SU-DHL-6 (cell line): ENCODE data around the gene RAP1A.

ENCODE experiments used
- H2AFZ ChIP-seq: fragments of 200-600 bp; sonication (generic); 2 replicates; pipeline ENCODE4 v1.6.1; 2014; ENCODE audit warnings: low read depth, mild to moderate bottlenecking, moderate library complexity, mixed read lengths, antibody characterized with exemption, low read length; ENCODE audit not compliant: severe bottlenecking
- H3F3A ChIP-seq: fragments of 200-600 bp; shearing (Covaris generic); 2 replicates; pipeline ENCODE4 v1.6.0; 2016; ENCODE audit warnings: antibody characterized with exemption, mild to moderate bottlenecking; ENCODE audit not compliant: insufficient read depth
- H3K27ac ChIP-seq: fragments of 200-600 bp; sonication (generic); 2 replicates; pipeline ENCODE4 v1.5.1; 2016; ENCODE audit warnings: low read depth, mild to moderate bottlenecking, low read length, moderate library complexity, mixed read lengths
- H3K27me3 ChIP-seq: fragments of 200-600 bp; sonication (generic), shearing (Covaris generic); 2 replicates; pipeline ENCODE4 v1.6.0; 2014; ENCODE audit warnings: mild to moderate bottlenecking, low read length
- H3K36me3 ChIP-seq: fragments of 200-600 bp; sonication (generic); 2 replicates; pipeline ENCODE4 v1.6.1; 2014; ENCODE audit warnings: mild to moderate bottlenecking, low read length, mixed read lengths
- H3K4me2 ChIP-seq: fragments of 300-600, 200-600 bp; shearing (Covaris generic), sonication (generic); 2 replicates; pipeline ENCODE4 v1.6.0; 2014; ENCODE audit warnings: low read length, low read depth, mild to moderate bottlenecking; ENCODE audit not compliant: poor library complexity, severe bottlenecking
- H3K4me3 ChIP-seq: fragments of 200-600 bp; sonication (generic); 2 replicates; pipeline ENCODE4 v1.5.1; 2014; ENCODE audit warnings: antibody characterized with exemption, low read length, mild to moderate bottlenecking, mixed read lengths; ENCODE audit not compliant: insufficient read depth, poor library complexity, severe bottlenecking
- H3K79me2 ChIP-seq: fragments of 200-600 bp; sonication (generic); 2 replicates; pipeline ENCODE4 v1.6.1; 2014; ENCODE audit warnings: mild to moderate bottlenecking, low read length, moderate library complexity; ENCODE audit not compliant: insufficient read depth
- H3K9ac ChIP-seq: fragments of 200-600 bp; sonication (generic); 2 replicates; pipeline ENCODE4 v1.7.0; 2014; ENCODE audit warnings: mild to moderate bottlenecking, low read length
- H3K9me2 ChIP-seq: fragments of 200-600 bp; sonication (generic); replicated peaks from 2 replicates; pipeline ENCODE4 v1.6.1; 2014; ENCODE audit warnings: low read length; ENCODE audit not compliant: insufficient read depth
- H3K9me3 ChIP-seq: fragments of 200-600 bp; sonication (generic); 2 replicates; pipeline ENCODE4 v1.6.1; 2014; ENCODE audit warnings: low read length, mixed read lengths; ENCODE audit not compliant: insufficient read depth
- H4K20me1 ChIP-seq: fragments of 200-600 bp; sonication (generic); 2 replicates; pipeline ENCODE4 v1.6.1; 2014; ENCODE audit warnings: low read depth, mild to moderate bottlenecking, antibody characterized with exemption, low read length, moderate library complexity, mixed read lengths
- CTCF ChIP-seq: fragments of 200-600 bp; sonication (generic); IDR thresholded peaks from one replicate; pipeline ENCODE4 v1.5.1; 2017; ENCODE audit warnings: antibody characterized with exemption, mild to moderate bottlenecking, low read length, moderate library complexity; ENCODE audit not compliant: insufficient read depth, poor library complexity, severe bottlenecking
- EZH2phosphoT487 ChIP-seq: fragments of 200-600 bp; sonication (generic), shearing (Covaris generic); conservative IDR thresholded peaks from 2 replicates; pipeline ENCODE4 v1.6.1; 2018; ENCODE audit warnings: mild to moderate bottlenecking, antibody characterized with exemption, low read length, moderate library complexity, mixed read lengths

The RAP1A gene

DNA sequence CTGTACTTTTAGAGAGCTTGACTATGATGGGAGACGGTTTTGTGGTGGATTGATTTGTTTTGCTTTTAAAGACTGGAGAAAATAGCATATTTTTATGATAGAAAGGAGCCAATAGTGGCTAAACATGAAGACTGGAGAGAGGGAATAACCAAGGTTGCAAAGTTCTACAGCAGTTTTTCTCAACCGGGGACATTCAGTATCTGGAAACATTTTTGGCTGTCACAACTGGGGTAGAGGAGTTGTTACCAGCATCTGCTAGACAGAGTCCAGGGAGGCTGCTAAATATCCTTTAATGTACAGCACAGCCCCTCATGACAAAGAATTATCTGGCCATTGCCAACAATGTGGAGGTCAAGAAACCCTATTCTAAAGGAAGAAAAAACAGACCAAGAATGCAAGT, 38.4 kb upstream of the RAP1A start:
- no peaks in the 10 kb centered on the region for H3K9me2 ChIP-seq
- no peaks in the 10 kb centered on the region for H3F3A ChIP-seq
- H3K9me3 ChIP-seq: no peaks in the 10 kb centered on the region
- H4K20me1 ChIP-seq: no peaks in the 10 kb centered on the region
- H2AFZ ChIP-seq: no peak overlapping the region
- H3K9ac ChIP-seq: no peak overlapping the region
- H3K4me3 ChIP-seq: no peak overlapping the region
- H3K27me3 ChIP-seq: no peaks in the 10 kb centered on the region
- no peaks in the 10 kb centered on the region for H3K36me3 ChIP-seq
- no peak overlapping the region for H3K4me2 ChIP-seq
- H3K27ac ChIP-seq: no peak overlapping the region
- TF ChIP-seq CTCF (no peak), EZH2phosphoT487 (no peak)
- no peaks in the 10 kb centered on the region for H3K79me2 ChIP-seq

GRCh38 chr1:111582016-111582415, 37.6 kb upstream of the RAP1A start:
- Histone ChIP-seq H3K4me3 (no peak overlapping the region), H3K36me3 (no peaks in the 10 kb centered on the region), H2AFZ (no peak overlapping the region), H3K27me3 (no peaks in the 10 kb centered on the region), H3K79me2 (no peaks in the 10 kb centered on the region), H4K20me1 (no peaks in the 10 kb centered on the region), H3K27ac (no peak overlapping the region), H3K4me2 (no peak overlapping the region), H3F3A (no peaks in the 10 kb centered on the region), H3K9ac (no peak overlapping the region), H3K9me2 (no peaks in the 10 kb centered on the region), H3K9me3 (no peaks in the 10 kb centered on the region)
- TF ChIP-seq EZH2phosphoT487 (no peak), CTCF (no peak)

DNA sequence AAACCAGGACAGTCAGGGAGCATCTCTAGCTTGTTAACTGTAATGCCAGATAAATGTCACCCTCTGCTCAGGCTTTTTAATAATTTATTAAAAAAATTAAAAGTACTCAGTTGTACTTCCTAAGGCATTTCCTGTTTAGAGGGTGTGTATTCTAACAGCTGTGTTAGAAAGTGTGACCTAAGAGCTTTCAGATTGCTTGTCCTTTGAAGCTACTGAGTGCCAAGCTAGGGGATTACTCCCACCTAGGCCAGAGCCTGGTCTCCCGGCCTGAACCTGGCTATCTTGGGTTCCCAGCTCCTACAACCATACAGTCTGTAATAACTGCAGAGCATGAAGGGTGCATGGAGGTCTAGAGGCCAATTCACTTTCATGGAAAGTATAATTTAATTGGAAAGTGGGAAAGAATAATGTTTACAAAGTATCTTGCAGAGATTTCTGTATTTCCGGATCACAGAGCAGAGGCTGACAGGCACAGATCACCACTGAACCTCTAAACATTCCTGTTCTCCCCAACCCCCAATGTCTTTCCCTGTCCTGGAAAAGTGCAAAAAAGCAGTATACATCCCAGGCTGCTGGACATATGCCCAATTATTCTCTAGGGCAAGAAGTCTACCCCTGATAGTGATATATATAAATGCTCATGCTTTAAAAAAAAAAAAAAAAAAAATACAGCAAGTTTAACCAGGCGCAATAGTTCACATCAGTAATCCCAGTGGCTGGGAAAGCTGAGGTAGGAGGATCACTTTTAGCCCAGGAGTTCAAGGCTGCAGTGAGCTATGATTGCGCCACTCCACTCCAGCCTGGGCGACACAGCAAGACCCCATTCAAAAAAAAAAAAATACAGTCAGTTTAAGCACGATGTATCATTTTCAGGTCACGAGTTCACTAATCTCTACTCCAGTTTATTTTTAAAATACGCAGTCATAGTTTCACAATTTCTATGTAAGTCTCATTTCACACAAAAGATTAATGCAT, 36.7 kb upstream of the RAP1A start:
- Histone ChIP-seq H3K4me2 (no peak overlapping the region), H3K79me2 (no peaks in the 10 kb centered on the region), H3K36me3 (no peaks in the 10 kb centered on the region), H3K9me3 (no peaks in the 10 kb centered on the region), H3K9ac (no peak overlapping the region), H3K27me3 (no peaks in the 10 kb centered on the region), H3K4me3 (no peak overlapping the region), H2AFZ (no peak overlapping the region), H3F3A (no peaks in the 10 kb centered on the region), H4K20me1 (no peaks in the 10 kb centered on the region), H3K27ac (no peak overlapping the region), H3K9me2 (no peaks in the 10 kb centered on the region)
- TF ChIP-seq CTCF (no peak), EZH2phosphoT487 (no peak)
